Measurements from ENCODE around the gene PHYH. TPM values are rescaled to one million over a fixed set of nuclear protein-coding genes. Genes with fewer than 3 reads are reported as not detected.

Gene PHYH
- total RNA-seq, 1 experiment from 2014 or later = 22.5 TPM

GRCh38 chr10:13231190-13231589 is 68.7 kb downstream of the PHYH start:
- no peaks in the 10 kb centered on the region for H3K36me3 Mint-ChIP-seq
- no peak for TF ChIP-seq NFATC4 (CRISPR knock-in tag; IDR thresholded peaks at IDR 0.05)
- TF ChIP-seq E2F5 (CRISPR knock-in tag; IDR thresholded peaks at IDR 0.05) = no peak
- no peak for TF ChIP-seq ZNF317 (CRISPR knock-in tag; IDR thresholded peaks at IDR 0.05; ENCODE audit: borderline replicate concordance, low read depth)
- no peak for TF ChIP-seq CBFB (CRISPR knock-in tag; IDR thresholded peaks at IDR 0.05; ENCODE audit: low read depth)
- TF ChIP-seq, protein P1, sequence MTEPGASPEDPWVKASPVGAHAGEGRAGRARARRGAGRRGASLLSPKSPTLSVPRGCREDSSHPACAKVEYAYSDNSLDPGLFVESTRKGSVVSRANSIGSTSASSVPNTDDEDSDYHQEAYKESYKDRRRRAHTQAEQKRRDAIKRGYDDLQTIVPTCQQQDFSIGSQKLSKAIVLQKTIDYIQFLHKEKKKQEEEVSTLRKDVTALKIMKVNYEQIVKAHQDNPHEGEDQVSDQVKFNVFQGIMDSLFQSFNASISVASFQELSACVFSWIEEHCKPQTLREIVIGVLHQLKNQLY (CRISPR knock-in tag; IDR thresholded peaks at IDR 0.05) = no peak
- TF ChIP-seq GABPB1 (CRISPR knock-in tag; IDR thresholded peaks at IDR 0.05) = no peak
- TF ChIP-seq, protein P2, sequence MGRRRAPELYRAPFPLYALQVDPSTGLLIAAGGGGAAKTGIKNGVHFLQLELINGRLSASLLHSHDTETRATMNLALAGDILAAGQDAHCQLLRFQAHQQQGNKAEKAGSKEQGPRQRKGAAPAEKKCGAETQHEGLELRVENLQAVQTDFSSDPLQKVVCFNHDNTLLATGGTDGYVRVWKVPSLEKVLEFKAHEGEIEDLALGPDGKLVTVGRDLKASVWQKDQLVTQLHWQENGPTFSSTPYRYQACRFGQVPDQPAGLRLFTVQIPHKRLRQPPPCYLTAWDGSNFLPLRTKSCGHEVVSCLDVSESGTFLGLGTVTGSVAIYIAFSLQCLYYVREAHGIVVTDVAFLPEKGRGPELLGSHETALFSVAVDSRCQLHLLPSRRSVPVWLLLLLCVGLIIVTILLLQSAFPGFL (CRISPR knock-in tag; IDR thresholded peaks at IDR 0.05; ENCODE audit: borderline replicate concordance) = no peak
- no peaks in the 10 kb centered on the region for H3K27me3 Mint-ChIP-seq (ENCODE audit: low read depth)
- peaks cover 34% of the 10 kb centered on the region for H3K4me1 Mint-ChIP-seq
- H3K27ac Mint-ChIP-seq = no peak overlapping the region
- no peak for DNase-seq (ENCODE audit: low spot score)
- ATAC-seq = no peak
- no peak overlapping the region for H3K4me3 Mint-ChIP-seq
- ChIA-PET CTCF (no interaction called here), POLR2A (no interaction called here)
- H3K9me3 Mint-ChIP-seq = no peaks in the 10 kb centered on the region

Other genes starting within 250 kb of the PHYH start
- 32.4 to 44.3 TPM (median 36.0 TPM) in 3 replicates for gene OPTN, start 199.9 kb downstream of the PHYH start, total RNA-seq (2021)
- 40.7 to 44.3 TPM (median 42.4 TPM) in 3 replicates for gene MCM10, start 138.5 kb downstream of the PHYH start, total RNA-seq (2021)
- 1.0 to 1.9 TPM (median 1.5 TPM) in 3 replicates for gene UCMA, start 65.7 kb downstream of the PHYH start, total RNA-seq (2021)
- 501 to 509 TPM (median 501 TPM) in 3 replicates for gene SEPHS1, start 48.2 kb upstream of the PHYH start, total RNA-seq (2021)
- gene BEND7, start 228.9 kb upstream of the PHYH start, total RNA-seq (2021) = 12.8 to 15.8 TPM (median 13.4 TPM) in 3 replicates

All from WTC11 (cell line).